Measurements from ENCODE around the gene ZNF726. TPM values are rescaled to one million over a fixed set of nuclear protein-coding genes. Genes with fewer than 3 reads are reported as not detected.
"Not testable (repeated sequence)": the region's sequence is repeated elsewhere in the genome, so short reads cannot be mapped to it uniquely, and the experiment has no call there.

The ZNF726 gene
- total and polyA plus RNA-seq, 2 donors (not counting 1 experiment from before 2014, with no cell fraction given): 3.9 to 5.6 TPM

GRCh38 chr19:23957660-23958281 is 43.1 kb downstream of the ZNF726 start:
- H3K4me3 Mint-ChIP-seq: no peak overlapping the region
- TF ChIP-seq CTCF (IDR thresholded peaks at IDR 0.05) (no peak), EZH2 (IDR thresholded peaks at IDR 0.05; ENCODE audit: borderline replicate concordance, insufficient read depth, low read depth, low read length, poor library complexity, severe bottlenecking) (no peak)
- 94% methylated on average over 12 of the region's 15 CpGs for WGBS (ENCODE audit: insufficient coverage)
- no peak overlapping the region for H3K27ac Mint-ChIP-seq
- ChIA-PET POLR2A (no interaction called here), CTCF (no interaction called here)
- Histone ChIP-seq H3K27me3 (replicated peaks in 1 of 4; ENCODE audit: control extremely low read depth in 1 of 4, control insufficient read depth in 3 of 4, insufficient read depth in 4 of 4, low read length in 3 of 4) (no peaks in the 10 kb centered on the region), H3K27ac (ENCODE audit: low read length in 2 of 2) (no peak overlapping the region), H3K4me2 (replicated peaks; ENCODE audit: low read depth, low read length, poor library complexity, severe bottlenecking) (no peak overlapping the region), H3K4me3 (ENCODE audit: control extremely low read depth in 1 of 5, extremely low read depth in 1 of 5, insufficient read depth in 1 of 5, low read depth in 2 of 5, low read length in 4 of 5) (no peak overlapping the region), H3K79me2 (ENCODE audit: control insufficient read depth, insufficient read depth, low read length) (no peaks in the 10 kb centered on the region), H4K20me1 (ENCODE audit: control insufficient read depth, insufficient read depth, low read length, poor library complexity, severe bottlenecking) (no peaks in the 10 kb centered on the region), H3K36me3 (replicated peaks in 1 of 2; ENCODE audit: control extremely low read depth in 1 of 2, control insufficient read depth in 1 of 2, extremely low read depth in 1 of 2, insufficient read depth in 2 of 2, low read length in 1 of 2) (no peaks in the 10 kb centered on the region), H3K9me3 (ENCODE audit: control extremely low read depth in 1 of 3, control insufficient read depth in 2 of 3, insufficient read depth in 1 of 3, low read length in 2 of 3) (no peaks in the 10 kb centered on the region), H3K4me1 (ENCODE audit: control insufficient read depth in 2 of 2, insufficient read depth in 2 of 2, low read length in 2 of 2) (no peaks in the 10 kb centered on the region), H3K9ac (ENCODE audit: low read length) (no peak overlapping the region), H2AFZ (ENCODE audit: insufficient read depth, low read depth, low read length, poor library complexity, severe bottlenecking) (no peak overlapping the region)
- DNase-seq (no peak), ATAC-seq (ENCODE audit: low read depth) (no peak)
- no peaks in the 10 kb centered on the region for H3K4me1 Mint-ChIP-seq
- peaks cover 4% of the 10 kb centered on the region for H3K9me3 Mint-ChIP-seq (ENCODE audit: insufficient read depth)
- intact Hi-C loops (cut with micrococcal nuclease): no loop called here
- H3K27me3 Mint-ChIP-seq: no peaks in the 10 kb centered on the region

DNA sequence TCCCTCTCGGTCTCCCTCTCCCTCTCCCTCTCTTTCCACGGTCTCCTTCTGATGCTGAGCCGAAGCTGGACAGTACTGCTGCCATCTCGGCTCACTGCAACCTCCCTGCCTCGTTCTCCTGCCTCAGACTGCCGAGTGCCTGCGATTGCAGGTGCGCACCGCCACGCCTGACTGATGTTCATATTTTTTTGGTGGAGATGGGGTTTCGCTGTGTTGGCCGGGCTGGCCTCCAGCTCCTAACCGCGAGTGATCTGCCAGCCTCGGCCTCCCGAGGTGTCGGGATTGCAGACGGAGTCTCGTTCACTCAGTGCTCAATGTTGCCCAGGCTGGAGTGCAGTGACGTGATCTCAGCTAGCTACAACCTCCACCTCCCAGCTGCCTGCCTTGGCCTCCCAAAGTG is 48.7 kb downstream of the ZNF726 start:
- H2AFZ ChIP-seq (ENCODE audit: insufficient read depth, low read depth, low read length, poor library complexity, severe bottlenecking); H3K9me3 Mint-ChIP-seq (ENCODE audit: insufficient read depth); DNase-seq; H3K27ac Mint-ChIP-seq; H3K36me3 ChIP-seq (replicated peaks in 1 of 2; ENCODE audit: control extremely low read depth in 1 of 2, control insufficient read depth in 1 of 2, extremely low read depth in 1 of 2, insufficient read depth in 2 of 2, low read length in 1 of 2); H3K9ac ChIP-seq (ENCODE audit: low read length); H3K27me3 Mint-ChIP-seq; ATAC-seq (ENCODE audit: low read depth); H3K4me2 ChIP-seq (replicated peaks; ENCODE audit: low read depth, low read length, poor library complexity, severe bottlenecking); intact Hi-C loops (cut with micrococcal nuclease); POLR2A ChIA-PET; H3K4me3 ChIP-seq (ENCODE audit: control extremely low read depth in 1 of 5, extremely low read depth in 1 of 5, insufficient read depth in 1 of 5, low read depth in 2 of 5, low read length in 4 of 5); H3K79me2 ChIP-seq (ENCODE audit: control insufficient read depth, insufficient read depth, low read length); H3K4me3 Mint-ChIP-seq; H3K4me1 ChIP-seq (ENCODE audit: control insufficient read depth in 2 of 2, insufficient read depth in 2 of 2, low read length in 2 of 2); H3K27me3 ChIP-seq (replicated peaks in 1 of 4; ENCODE audit: control extremely low read depth in 1 of 4, control insufficient read depth in 3 of 4, insufficient read depth in 4 of 4, low read length in 3 of 4); H4K20me1 ChIP-seq (ENCODE audit: control insufficient read depth, insufficient read depth, low read length, poor library complexity, severe bottlenecking); H3K27ac ChIP-seq (ENCODE audit: low read length in 2 of 2); H3K4me1 Mint-ChIP-seq; CTCF ChIA-PET: not testable (repeated sequence)
- peaks cover 0 to 14% (median 0%) of the 10 kb centered on the region in 3 donors for H3K9me3 ChIP-seq (ENCODE audit: control extremely low read depth in 1 of 3, control insufficient read depth in 2 of 3, insufficient read depth in 1 of 3, low read length in 2 of 3)
- WGBS (ENCODE audit: insufficient coverage): 97% methylated on average over 12 of the region's 20 CpGs

DNA sequence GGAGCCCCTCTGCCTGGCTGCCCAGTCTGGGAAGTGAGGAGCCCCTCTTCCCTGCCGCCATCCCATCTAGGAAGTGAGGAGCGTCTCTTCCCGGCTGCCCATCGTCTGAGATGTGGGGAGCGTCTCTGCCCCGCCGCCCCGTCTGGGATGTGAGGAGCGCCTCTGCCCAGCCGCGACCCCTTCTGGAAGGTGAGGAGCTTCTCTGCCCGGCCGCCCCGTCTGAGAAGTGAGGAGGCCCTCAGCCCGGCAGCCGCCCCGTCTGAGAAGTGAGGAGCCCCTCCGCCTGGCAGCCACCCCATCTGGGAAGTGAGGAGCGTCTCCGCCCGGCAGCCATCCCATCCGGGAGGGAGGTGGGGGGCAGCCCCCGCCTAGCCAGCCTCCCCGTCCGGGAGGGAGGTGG is 49.2 kb downstream of the ZNF726 start:
- H3K9me3 Mint-ChIP-seq (ENCODE audit: insufficient read depth); H2AFZ ChIP-seq (ENCODE audit: insufficient read depth, low read depth, low read length, poor library complexity, severe bottlenecking); H4K20me1 ChIP-seq (ENCODE audit: control insufficient read depth, insufficient read depth, low read length, poor library complexity, severe bottlenecking); intact Hi-C loops (cut with micrococcal nuclease); H3K4me1 Mint-ChIP-seq; H3K27ac Mint-ChIP-seq; H3K27ac ChIP-seq (ENCODE audit: low read length in 2 of 2); H3K9ac ChIP-seq (ENCODE audit: low read length); ATAC-seq (ENCODE audit: low read depth); H3K4me3 Mint-ChIP-seq; H3K27me3 ChIP-seq (replicated peaks in 1 of 4; ENCODE audit: control extremely low read depth in 1 of 4, control insufficient read depth in 3 of 4, insufficient read depth in 4 of 4, low read length in 3 of 4); DNase-seq; H3K79me2 ChIP-seq (ENCODE audit: control insufficient read depth, insufficient read depth, low read length); H3K4me1 ChIP-seq (ENCODE audit: control insufficient read depth in 2 of 2, insufficient read depth in 2 of 2, low read length in 2 of 2); H3K4me3 ChIP-seq (ENCODE audit: control extremely low read depth in 1 of 5, extremely low read depth in 1 of 5, insufficient read depth in 1 of 5, low read depth in 2 of 5, low read length in 4 of 5); H3K27me3 Mint-ChIP-seq; H3K36me3 ChIP-seq (replicated peaks in 1 of 2; ENCODE audit: control extremely low read depth in 1 of 2, control insufficient read depth in 1 of 2, extremely low read depth in 1 of 2, insufficient read depth in 2 of 2, low read length in 1 of 2); CTCF ChIA-PET; POLR2A ChIA-PET; H3K4me2 ChIP-seq (replicated peaks; ENCODE audit: low read depth, low read length, poor library complexity, severe bottlenecking): not testable (repeated sequence)
- peaks cover 0 to 14% (median 0%) of the 10 kb centered on the region in 3 donors for H3K9me3 ChIP-seq (ENCODE audit: control extremely low read depth in 1 of 3, control insufficient read depth in 2 of 3, insufficient read depth in 1 of 3, low read length in 2 of 3)
- 94% methylated on average over 18 of the region's 25 CpGs for WGBS (ENCODE audit: insufficient coverage)
